Caki2 (cell line): Measurements from ENCODE around the gene HMGCL. TPM values are rescaled to one million over a fixed set of nuclear protein-coding genes. Genes with fewer than 3 reads are reported as not detected.
"Not testable (repeated sequence)": the region's sequence is repeated elsewhere in the genome, so short reads cannot be mapped to it uniquely, and the experiment has no call there.

Source experiments
- DNase-seq: peaks from one replicate; pipeline ENCODE4 v3.0.0-alpha.2; 2015; ENCODE audit warnings: low read depth
- in situ Hi-C: cut with HindIII; loops from 2 replicates; pipeline ENCODE4 v1.10.0; 2016; ENCODE audit warnings: low sequenced_read_pairs, low pct_unique_long_range_greater_than_20kb, mixed read lengths
- total RNA-seq: library from RNA; depleted of rRNA; stranded (reverse); fragments of >200 nt; shearing (Covaris generic); gene quantifications from 2 replicates; pipeline ENCODE4 v1.2.3, GENCODE V29; 2014; ENCODE audit warnings: low replicate concordance

The HMGCL gene
- total RNA-seq, 1 experiment from 2014 or later = 74.7 TPM

- in situ Hi-C loops = no loop called here
- no peak for DNase-seq
Measured at GRCh38 chr1:23837908-23838307, 12.7 kb upstream of the HMGCL start.

GRCh38 chr1:23836037-23836436 is 10.8 kb upstream of the HMGCL start:
- DNase-seq = no peak
- in situ Hi-C loops = no loop called here

GRCh38 chr1:23834156-23834555 is 8.9 kb upstream of the HMGCL start:
- in situ Hi-C loops, DNase-seq: not testable (repeated sequence)

- no peak for DNase-seq
- in situ Hi-C loops = no loop called here
Measured at GRCh38 chr1:23827717-23828116, 2.5 kb upstream of the HMGCL start.

- DNase-seq, in situ Hi-C loops: not testable (repeated sequence)
Measured at GRCh38 chr1:23826590-23826989, 1.4 kb upstream of the HMGCL start.

- DNase-seq = no peak
- in situ Hi-C loops = no loop called here
Measured at GRCh38 chr1:23825762-23826522, 713 bp upstream of the HMGCL start.

GRCh38 chr1:23824711-23825075 is 536 bp downstream of the HMGCL start:
- no peak for DNase-seq
- in situ Hi-C loops = no loop called here

- no peak for DNase-seq
- in situ Hi-C loops = no loop called here
Measured at GRCh38 chr1:23823767-23824166, 1.5 kb downstream of the HMGCL start.

- in situ Hi-C loops = no loop called here
- no peak for DNase-seq
Measured at GRCh38 chr1:23817633-23818032, 7.6 kb downstream of the HMGCL start.

- DNase-seq = no peak
- in situ Hi-C loops = no loop called here
Measured at GRCh38 chr1:23816906-23817305, 8.3 kb downstream of the HMGCL start.

- in situ Hi-C loops = no loop called here
- no peak for DNase-seq
Measured at GRCh38 chr1:23816361-23816760, 8.9 kb downstream of the HMGCL start.

GRCh38 chr1:23814016-23814415 is 11.2 kb downstream of the HMGCL start:
- in situ Hi-C loops = no loop called here

GRCh38 chr1:23810818-23811540 is 14.2 kb downstream of the HMGCL start:
- no peak for DNase-seq
- in situ Hi-C loops = no loop called here

More at GRCh38 chr1:23814016-23814415, 11.2 kb downstream of the HMGCL start:
- no peak for DNase-seq

GRCh38 chr1:23809751-23810171 is 15.5 kb downstream of the HMGCL start:
- in situ Hi-C loops = no loop called here
- peak; percentile 48 for DNase-seq

- in situ Hi-C loops = no loop called here
- no peak for DNase-seq
Measured at GRCh38 chr1:23807453-23807852, 17.8 kb downstream of the HMGCL start.

- no peak for DNase-seq
- in situ Hi-C loops = no loop called here
Measured at GRCh38 chr1:23806280-23806679, 18.9 kb downstream of the HMGCL start.

GRCh38 chr1:23805025-23805424 is 20.2 kb downstream of the HMGCL start:
- no peak for DNase-seq
- in situ Hi-C loops = no loop called here

GRCh38 chr1:23804183-23804835 is 20.9 kb downstream of the HMGCL start:
- no peak for DNase-seq
- in situ Hi-C loops = no loop called here

- in situ Hi-C loops = no loop called here
- no peak for DNase-seq
Measured at GRCh38 chr1:23803674-23804073, 21.6 kb downstream of the HMGCL start.
